CD14-positive monocyte (primary cell): Measurements from ENCODE around the gene LRRC49. TPM values are rescaled to one million over a fixed set of nuclear protein-coding genes. Genes with fewer than 3 reads are reported as not detected.

Source experiments
- DNase-seq, 3 donors: peaks; one replicate each; pipeline ENCODE4 v3.0.0-alpha.2; 2011 to 2022
- H2AFZ ChIP-seq: 2 replicates; pipeline ENCODE4 v1.6.0; 2012; ENCODE audit warnings: mild to moderate bottlenecking, low read depth, low read length, inconsistent platforms; ENCODE audit not compliant: insufficient read depth, poor library complexity, severe bottlenecking
- H3K27ac ChIP-seq, 2 donors: 1 replicate in 1 of 2; 2 replicates in 1 of 2; pipeline ENCODE4 v1.5.1; 2012 to 2013; ENCODE audit warnings: low read length in 2 of 2, control low read depth in 1 of 2, inconsistent platforms in 1 of 2, low read depth in 1 of 2, mild to moderate bottlenecking in 1 of 2
- H3K27me3 ChIP-seq, 2 donors: one replicate each; pipeline versions ENCODE4 v1.6.0 to v1.6.1; 2011 to 2013; ENCODE audit warnings: low read length in 2 of 2; ENCODE audit not compliant: control insufficient read depth in 2 of 2, insufficient read depth in 2 of 2
- H3K36me3 ChIP-seq, 2 donors: replicated peaks in 1 of 2; 1 replicate in 1 of 2; 2 replicates in 1 of 2; pipeline versions ENCODE4 v1.5.1 to v1.6.1; 2012 to 2013; ENCODE audit warnings: low read length in 2 of 2, control low read depth in 1 of 2, inconsistent platforms in 1 of 2, mild to moderate bottlenecking in 1 of 2; ENCODE audit not compliant: insufficient read depth in 2 of 2, control insufficient read depth in 1 of 2
- H3K4me1 ChIP-seq, 2 donors: 1 replicate in 1 of 2; 2 replicates in 1 of 2; pipeline versions ENCODE4 v1.5.1 to v1.6.1; 2012 to 2013; ENCODE audit warnings: low read length in 2 of 2, control low read depth in 1 of 2, inconsistent platforms in 1 of 2, mild to moderate bottlenecking in 1 of 2, moderate library complexity in 1 of 2; ENCODE audit not compliant: insufficient read depth in 2 of 2, control insufficient read depth in 1 of 2
- H3K4me2 ChIP-seq: replicated peaks from 2 replicates; pipeline ENCODE3; 2012; ENCODE audit warnings: low read length, moderate library complexity, mild to moderate bottlenecking; ENCODE audit not compliant: poor library complexity, severe bottlenecking; ENCODE audit errors: extremely low read depth
- H3K4me3 ChIP-seq, 3 experiments: fragments of 200-600 bp in 1 of 3; sonication (generic) in 1 of 3; replicated peaks in 1 of 3; 1 replicate in 2 of 3; 2 replicates in 1 of 3; pipeline ENCODE4 v1.5.1; 2011 to 2013; ENCODE audit warnings: low read length in 3 of 3, mild to moderate bottlenecking in 3 of 3, control low read depth in 2 of 3, low read depth in 2 of 3, inconsistent platforms in 1 of 3, moderate library complexity in 1 of 3
- H3K79me2 ChIP-seq: 2 replicates; pipeline ENCODE4 v1.6.0; 2012; ENCODE audit warnings: mild to moderate bottlenecking, control low read depth, inconsistent platforms, low read length, moderate library complexity; ENCODE audit not compliant: insufficient read depth
- H3K9ac ChIP-seq: 2 replicates; pipeline ENCODE4 v1.6.0; 2017; ENCODE audit warnings: low read length, mild to moderate bottlenecking; ENCODE audit not compliant: insufficient read depth, poor library complexity, severe bottlenecking
- H3K9me3 ChIP-seq, 2 donors: replicated peaks in 1 of 2; 1 replicate in 1 of 2; 2 replicates in 1 of 2; pipeline versions ENCODE4 v1.5.1 to v1.6.1; 2012 to 2013; ENCODE audit warnings: low read length in 2 of 2, control low read depth in 1 of 2; ENCODE audit not compliant: control insufficient read depth in 1 of 2, insufficient read depth in 1 of 2
- H4K20me1 ChIP-seq: 2 replicates; pipeline ENCODE4 v1.6.0; 2012; ENCODE audit warnings: mild to moderate bottlenecking, low read length, control low read depth, moderate library complexity; ENCODE audit not compliant: insufficient read depth
- H3K27ac Mint-ChIP-seq, 7 donors: one replicate each; pipeline ENCODE4 v1.8.0; 2020; ENCODE audit warnings: mild to moderate bottlenecking in 7 of 7, mixed read lengths in 7 of 7, moderate library complexity in 6 of 7, inconsistent platforms in 2 of 7
- H3K27me3 Mint-ChIP-seq, 3 donors: one replicate each; pipeline ENCODE4 v1.8.0; 2021 to 2022; ENCODE audit warnings: low read depth in 3 of 3, mild to moderate bottlenecking in 3 of 3, mixed read lengths in 3 of 3, moderate library complexity in 3 of 3, inconsistent platforms in 1 of 3
- H3K36me3 Mint-ChIP-seq, 2 donors: one replicate each; pipeline ENCODE4 v1.8.0; 2020; ENCODE audit warnings: mixed read lengths in 2 of 2, inconsistent platforms in 1 of 2, mild to moderate bottlenecking in 1 of 2
- H3K4me1 Mint-ChIP-seq: one replicate; pipeline ENCODE4 v1.8.0; 2020; ENCODE audit warnings: mild to moderate bottlenecking, mixed read lengths
- H3K4me3 Mint-ChIP-seq, 2 donors: one replicate each; pipeline ENCODE4 v1.8.0; 2020; ENCODE audit warnings: mild to moderate bottlenecking in 2 of 2, mixed read lengths in 2 of 2, moderate library complexity in 1 of 2
- H3K9me3 Mint-ChIP-seq, 7 donors: one replicate each; pipeline ENCODE4 v1.8.0; 2020 to 2022; ENCODE audit warnings: mixed read lengths in 7 of 7, mild to moderate bottlenecking in 6 of 7, moderate library complexity in 6 of 7, inconsistent platforms in 2 of 7
- WGBS: methylation state at CpG from one replicate; pipeline ENCODE4 v1.1.5; 2013; ENCODE audit warnings: missing lambda C conversion rate; ENCODE audit not compliant: insufficient coverage; 5-methylcytosine and 5-hydroxymethylcytosine counted together
- intact Hi-C, 2 donors: fragments of 100-400 bp; cut with micrococcal nuclease; formaldehyde crosslinking; loops; one replicate each; pipeline versions ENCODE4 v1.15.0 to v1.15.1; 2023
- polyA minus RNA-seq: library from RNA; depleted of rRNA, polyadenylated mRNA; stranded (reverse); fragments of >200 nt; gene quantifications from 2 replicates; pipeline ENCODE4 v1.2.3, GENCODE V29; 2012
- polyA plus RNA-seq, 3 donors: library from polyadenylated mRNA; depleted of rRNA in 1 of 3; unstranded in 2 of 3; stranded (reverse) in 1 of 3; fragments of 300-500 nt in 2 of 3; fragments of >200 nt in 1 of 3; fragmentation: Illumina TruSeq in 2 of 3; gene quantifications; 1 replicate in 2 of 3; 2 replicates in 1 of 3; pipeline ENCODE4 v1.2.3, GENCODE V29; 2012 to 2021
- total RNA-seq, 12 experiments: library from RNA in 1 of 12; stranded (reverse) in 1 of 12; fragments of 120-200 nt in 1 of 12; gene quantifications; one replicate each; pipeline ENCODE4 v1.2.4 and lab custom pipeline; 2013 to 2026; ENCODE audit warnings: mixed read lengths in 6 of 12, inconsistent platforms in 1 of 12
- TF ChIP-seq, protein P1 (sequence below): fragments of 200-600 bp; IDR thresholded peaks from one replicate; pipeline ENCODE4 v1.8.0; 2022; ENCODE audit warnings: antibody characterized with exemption, mild to moderate bottlenecking

The LRRC49 gene, protein sequence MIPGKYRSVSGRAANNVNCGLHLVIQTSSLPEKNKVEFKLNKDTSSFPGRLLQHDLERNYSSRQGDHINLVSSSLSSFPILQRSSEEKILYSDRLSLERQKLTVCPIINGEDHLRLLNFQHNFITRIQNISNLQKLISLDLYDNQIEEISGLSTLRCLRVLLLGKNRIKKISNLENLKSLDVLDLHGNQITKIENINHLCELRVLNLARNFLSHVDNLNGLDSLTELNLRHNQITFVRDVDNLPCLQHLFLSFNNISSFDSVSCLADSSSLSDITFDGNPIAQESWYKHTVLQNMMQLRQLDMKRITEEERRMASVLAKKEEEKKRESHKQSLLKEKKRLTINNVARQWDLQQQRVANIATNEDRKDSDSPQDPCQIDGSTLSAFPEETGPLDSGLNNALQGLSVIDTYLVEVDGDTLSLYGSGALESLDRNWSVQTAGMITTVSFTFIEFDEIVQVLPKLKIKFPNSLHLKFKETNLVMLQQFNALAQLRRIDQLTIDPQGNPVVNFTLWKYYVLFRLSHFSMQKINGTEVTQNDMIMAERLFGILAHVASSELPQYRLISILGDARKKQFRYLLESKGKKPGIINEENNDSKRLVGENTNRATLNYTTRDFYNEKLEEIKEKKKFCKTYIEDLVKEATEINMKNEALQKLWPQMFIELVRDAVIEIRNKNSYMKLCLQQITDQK
- total RNA-seq (2013), result 0.44 TPM
- polyA plus RNA-seq (under 1 TPM; 0.08 to 0.51 (median 0.24) TPM), polyA minus RNA-seq (0.16 TPM in 1 of 2 replicates, not detected in the other), total RNA-seq (lab: John Stamatoyannopoulos, UW) (0.26 to 5.2 (median 0.50) reads per million in 11 experiments)

DNA sequence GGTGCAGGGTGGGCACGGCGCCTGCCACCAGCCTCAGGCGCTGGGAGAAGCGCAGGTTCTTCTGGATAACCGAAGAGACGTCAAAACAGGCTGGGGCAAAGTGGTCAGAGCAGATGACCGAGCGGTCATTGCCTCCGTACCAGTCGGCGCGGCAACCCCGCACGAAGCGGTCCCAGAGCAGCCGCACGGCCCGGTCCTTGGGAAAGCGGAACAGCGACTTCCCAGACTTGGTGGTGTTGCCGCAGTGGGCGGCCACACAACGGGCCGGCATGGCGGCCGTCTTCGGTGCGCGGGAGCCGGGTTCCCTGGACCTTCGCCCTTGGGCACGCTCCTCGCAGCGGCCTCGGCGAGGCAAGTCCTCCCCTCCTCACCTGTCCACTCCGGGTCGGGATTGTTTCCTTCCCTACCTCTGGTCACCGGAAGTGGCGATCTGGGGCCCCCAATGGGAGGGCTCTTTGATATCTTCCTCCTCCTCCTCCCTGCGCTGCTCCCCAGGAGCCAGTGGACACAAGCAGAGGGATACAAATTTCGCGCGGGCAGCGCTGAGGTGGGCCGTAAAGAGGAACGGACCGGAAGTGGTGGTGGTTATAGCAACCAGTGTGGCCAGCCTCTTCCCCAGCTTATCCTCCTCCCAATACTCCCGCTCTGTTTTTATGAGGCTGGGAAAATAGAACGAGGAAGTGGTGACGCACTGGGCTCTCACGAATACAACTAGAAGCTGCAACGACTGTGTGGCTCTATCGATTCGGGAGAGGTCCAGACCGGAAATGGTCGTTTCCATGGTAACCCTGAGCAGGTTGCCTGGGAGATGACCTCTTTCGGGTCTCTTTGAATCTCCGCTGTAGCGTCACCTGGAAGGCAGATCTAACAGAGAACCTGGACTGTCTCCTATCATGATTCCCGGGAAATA, at the start of gene LRRC49, which contains the start of gene THAP10:
Gene LRRC49 (plus strand): TSS at position 825 of the 910 bp plus-strand sequence. CDS start 69 bp downstream, at position 894.
Gene THAP10 (minus strand): TSS at position 432 of the 910 bp plus-strand sequence. CDS start 161 bp downstream, at position 271.
- Mint-ChIP-seq H3K9me3 (peaks cover 0 to 3% (median 0%) of the 10 kb centered on the region in 7 donors), H3K4me3 (peak within 1 kb of the TSS; percentile 96 to 98), H3K27ac (peak within 1 kb of the TSS; percentile 23 to 82 (median 57)), H3K27me3 (peaks cover 0 to 14% (median 7%) of the 10 kb centered on the region in 3 donors), H3K4me1 (peaks cover 20% of the 10 kb centered on the region), H3K36me3 (no peaks in the 10 kb centered on the region)
- Histone ChIP-seq H3K9me3 (no peaks in the 10 kb centered on the region), H3K4me1 (peaks cover 14 to 19% of the 10 kb centered on the region in 2 donors), H3K36me3 (no peaks in the 10 kb centered on the region), H3K27me3 (peaks cover 2% of the 10 kb centered on the region in 2 donors), H3K27ac (peak within 1 kb of the TSS; percentile 6 to 62), H3K9ac (peak within 1 kb of the TSS; percentile 65), H3K4me3 (peak within 1 kb of the TSS; percentile 75 to 93 (median 78)), H3K79me2 (no peaks in the 10 kb centered on the region), H3K4me2 (peak within 1 kb of the TSS; percentile 89), H2AFZ (peak within 1 kb of the TSS; percentile 97), H4K20me1 (no peaks in the 10 kb centered on the region)
- intact Hi-C loops, result no loop called here
- peak; percentile 53 to 82 (median 56) for DNase-seq
- TF ChIP-seq, protein P1, sequence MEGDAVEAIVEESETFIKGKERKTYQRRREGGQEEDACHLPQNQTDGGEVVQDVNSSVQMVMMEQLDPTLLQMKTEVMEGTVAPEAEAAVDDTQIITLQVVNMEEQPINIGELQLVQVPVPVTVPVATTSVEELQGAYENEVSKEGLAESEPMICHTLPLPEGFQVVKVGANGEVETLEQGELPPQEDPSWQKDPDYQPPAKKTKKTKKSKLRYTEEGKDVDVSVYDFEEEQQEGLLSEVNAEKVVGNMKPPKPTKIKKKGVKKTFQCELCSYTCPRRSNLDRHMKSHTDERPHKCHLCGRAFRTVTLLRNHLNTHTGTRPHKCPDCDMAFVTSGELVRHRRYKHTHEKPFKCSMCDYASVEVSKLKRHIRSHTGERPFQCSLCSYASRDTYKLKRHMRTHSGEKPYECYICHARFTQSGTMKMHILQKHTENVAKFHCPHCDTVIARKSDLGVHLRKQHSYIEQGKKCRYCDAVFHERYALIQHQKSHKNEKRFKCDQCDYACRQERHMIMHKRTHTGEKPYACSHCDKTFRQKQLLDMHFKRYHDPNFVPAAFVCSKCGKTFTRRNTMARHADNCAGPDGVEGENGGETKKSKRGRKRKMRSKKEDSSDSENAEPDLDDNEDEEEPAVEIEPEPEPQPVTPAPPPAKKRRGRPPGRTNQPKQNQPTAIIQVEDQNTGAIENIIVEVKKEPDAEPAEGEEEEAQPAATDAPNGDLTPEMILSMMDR, result no peak
- under 1% methylated on average over 45 of the region's 61 CpGs for whole genome bisulfite sequencing
